ENCODE results near the gene PARD3B.

The PARD3B gene

GRCh38 chr2:205343103-205343502 is 797.8 kb downstream of the PARD3B start:
- no peak for DNase-seq (ENCODE audit: extremely low read depth, insufficient read length)
- H3K27me3 ChIP-seq (replicated peaks; ENCODE audit: control insufficient read depth, insufficient read depth, low read length), result no peaks in the 10 kb centered on the region
- TF ChIP-seq CTCF (IDR thresholded peaks at IDR 0.05; ENCODE audit: insufficient read depth, low read length, poor library complexity, severe bottlenecking), result no peak
- no peaks in the 10 kb centered on the region for H3K36me3 ChIP-seq (ENCODE audit: control insufficient read depth, insufficient read depth, low read length)
- H3K4me3 ChIP-seq (replicated peaks; ENCODE audit: low read depth, low read length), result no peak overlapping the region

- no peaks in the 10 kb centered on the region for H3K27me3 ChIP-seq (replicated peaks; ENCODE audit: control insufficient read depth, insufficient read depth, low read length)
- no peak for TF ChIP-seq CTCF (IDR thresholded peaks at IDR 0.05; ENCODE audit: insufficient read depth, low read length, poor library complexity, severe bottlenecking)
- DNase-seq (ENCODE audit: extremely low read depth, insufficient read length), result no peak
- no peak overlapping the region for H3K4me3 ChIP-seq (replicated peaks; ENCODE audit: low read depth, low read length)
- no peaks in the 10 kb centered on the region for H3K36me3 ChIP-seq (ENCODE audit: control insufficient read depth, insufficient read depth, low read length)
Measured at GRCh38 chr2:205346649-205347048, 801.4 kb downstream of the PARD3B start.

- DNase-seq (ENCODE audit: extremely low read depth, insufficient read length), result no peak
- TF ChIP-seq CTCF (IDR thresholded peaks at IDR 0.05; ENCODE audit: insufficient read depth, low read length, poor library complexity, severe bottlenecking), result no peak
- H3K36me3 ChIP-seq (ENCODE audit: control insufficient read depth, insufficient read depth, low read length), result no peaks in the 10 kb centered on the region
Measured at GRCh38 chr2:205347899-205348298, 802.6 kb downstream of the PARD3B start.

GRCh38 chr2:205352094-205352493 is 806.8 kb downstream of the PARD3B start:
- TF ChIP-seq CTCF (IDR thresholded peaks at IDR 0.05; ENCODE audit: insufficient read depth, low read length, poor library complexity, severe bottlenecking), result no peak
- no peak for DNase-seq (ENCODE audit: extremely low read depth, insufficient read length)
- Histone ChIP-seq H3K4me3 (replicated peaks; ENCODE audit: low read depth, low read length) (no peak overlapping the region), H3K27me3 (replicated peaks; ENCODE audit: control insufficient read depth, insufficient read depth, low read length) (no peaks in the 10 kb centered on the region; the same call in 1 of the 2 replicates), H3K36me3 (ENCODE audit: control insufficient read depth, insufficient read depth, low read length) (no peaks in the 10 kb centered on the region)

More at GRCh38 chr2:205347899-205348298, 802.6 kb downstream of the PARD3B start:
- no peak overlapping the region for H3K4me3 ChIP-seq (replicated peaks; ENCODE audit: low read depth, low read length)
- no peaks in the 10 kb centered on the region; the same call in 1 of the 2 replicates for H3K27me3 ChIP-seq (replicated peaks; ENCODE audit: control insufficient read depth, insufficient read depth, low read length)

GRCh38 chr2:205352593-205352992 is 807.3 kb downstream of the PARD3B start:
- Histone ChIP-seq H3K4me3 (replicated peaks; ENCODE audit: low read depth, low read length) (no peak overlapping the region), H3K36me3 (ENCODE audit: control insufficient read depth, insufficient read depth, low read length) (no peaks in the 10 kb centered on the region), H3K27me3 (replicated peaks; ENCODE audit: control insufficient read depth, insufficient read depth, low read length) (no peaks in the 10 kb centered on the region; the same call in 1 of the 2 replicates)
- no peak for TF ChIP-seq CTCF (IDR thresholded peaks at IDR 0.05; ENCODE audit: insufficient read depth, low read length, poor library complexity, severe bottlenecking)
- DNase-seq (ENCODE audit: extremely low read depth, insufficient read length), result no peak

GRCh38 chr2:205357732-205358131 is 812.5 kb downstream of the PARD3B start:
- Histone ChIP-seq H3K4me3 (replicated peaks; ENCODE audit: low read depth, low read length) (no peak overlapping the region), H3K27me3 (replicated peaks; ENCODE audit: control insufficient read depth, insufficient read depth, low read length) (no peaks in the 10 kb centered on the region; the same call in 1 of the 2 replicates), H3K36me3 (ENCODE audit: control insufficient read depth, insufficient read depth, low read length) (no peaks in the 10 kb centered on the region)
- DNase-seq (ENCODE audit: extremely low read depth, insufficient read length), result no peak
- no peak for TF ChIP-seq CTCF (IDR thresholded peaks at IDR 0.05; ENCODE audit: insufficient read depth, low read length, poor library complexity, severe bottlenecking)
